ENCODE results near the gene GPR27.

- TF ChIP-seq CTCF (IDR thresholded peaks at IDR 0.05) (no peak), POLR2A (IDR thresholded peaks at IDR 0.05) (no peak)
Measured at GRCh38 chr3:71778353-71778752, 24.7 kb downstream of the GPR27 start.
